GM21360 (cell line): ENCODE data around the gene NKAIN1.

Source experiments
- ATAC-seq: cut with Tn5 transposase; IDR thresholded peaks from one replicate; pipeline ENCODE4 v1.9.1; 2021; ENCODE audit warnings: mild to moderate bottlenecking, moderate library complexity; ENCODE audit not compliant: unreplicated experiment

The NKAIN1 gene

GRCh38 chr1:31234123-31234708 is 5.5 kb downstream of the NKAIN1 start:
- no peak for ATAC-seq

GRCh38 chr1:31232689-31233088 is 7.0 kb downstream of the NKAIN1 start:
- no peak for ATAC-seq

GRCh38 chr1:31231802-31232201 is 7.9 kb downstream of the NKAIN1 start:
- no peak for ATAC-seq

GRCh38 chr1:31230378-31230777 is 9.3 kb downstream of the NKAIN1 start:
- ATAC-seq = no peak

GRCh38 chr1:31228986-31229385 is 10.7 kb downstream of the NKAIN1 start:
- ATAC-seq = no peak

- no peak for ATAC-seq
These were observed 11.7 kb downstream of the NKAIN1 start for GRCh38 chr1:31227891-31228568.

- ATAC-seq = no peak
These were observed 15.6 kb downstream of the NKAIN1 start for GRCh38 chr1:31224068-31224467.

- ATAC-seq = no peak
These were observed 17.5 kb downstream of the NKAIN1 start for GRCh38 chr1:31222176-31222575.

GRCh38 chr1:31221072-31221471 is 18.6 kb downstream of the NKAIN1 start:
- no peak for ATAC-seq

- no peak for ATAC-seq
These were observed 20.2 kb downstream of the NKAIN1 start for GRCh38 chr1:31219489-31219888.

GRCh38 chr1:31218705-31219104 is 21.0 kb downstream of the NKAIN1 start:
- ATAC-seq = no peak

GRCh38 chr1:31216016-31216415 is 23.7 kb downstream of the NKAIN1 start:
- ATAC-seq = no peak

GRCh38 chr1:31215065-31215570 is 24.6 kb downstream of the NKAIN1 start:
- no peak for ATAC-seq

- ATAC-seq = no peak
These were observed 25.2 kb downstream of the NKAIN1 start for GRCh38 chr1:31214316-31215064.

GRCh38 chr1:31208361-31208945 is 31.2 kb downstream of the NKAIN1 start:
- no peak for ATAC-seq

GRCh38 chr1:31207569-31207968 is 32.1 kb downstream of the NKAIN1 start:
- no peak for ATAC-seq

- no peak for ATAC-seq
These were observed 32.6 kb downstream of the NKAIN1 start for GRCh38 chr1:31207046-31207445.

- no peak for ATAC-seq
These were observed 36.5 kb downstream of the NKAIN1 start for GRCh38 chr1:31203215-31203614.

- ATAC-seq = no peak
These were observed 37.7 kb downstream of the NKAIN1 start for GRCh38 chr1:31201931-31202360.

- no peak for ATAC-seq
These were observed 39.7 kb downstream of the NKAIN1 start for GRCh38 chr1:31199949-31200348.

GRCh38 chr1:31199236-31199790 is 40.4 kb downstream of the NKAIN1 start:
- ATAC-seq = no peak
